DOHH2 (cell line): ENCODE measurements around the gene PHLPP1.

Experiments used
- H3F3A ChIP-seq: fragments of 200-600 bp; sonication (generic), shearing (Covaris generic); 2 replicates; pipeline ENCODE4 v1.6.0; 2016; ENCODE audit warnings: antibody characterized with exemption, mild to moderate bottlenecking; ENCODE audit not compliant: control insufficient read depth, insufficient read depth
- H3K27ac ChIP-seq: fragments of 200-600 bp; sonication (generic); 2 replicates; pipeline ENCODE4 v1.5.1; 2014; ENCODE audit warnings: low read depth, mild to moderate bottlenecking, low read length, moderate library complexity
- H3K27me3 ChIP-seq: fragments of 200-600 bp; sonication (generic); 2 replicates; pipeline ENCODE4 v1.6.1; 2014; ENCODE audit warnings: mild to moderate bottlenecking, low read length, mixed read lengths; ENCODE audit not compliant: control insufficient read depth
- H3K36me3 ChIP-seq: fragments of 200-600 bp; sonication (generic); 2 replicates; pipeline ENCODE4 v1.6.1; 2014; ENCODE audit warnings: mild to moderate bottlenecking, low read length, moderate library complexity, mixed read lengths; ENCODE audit not compliant: control insufficient read depth
- H3K4me1 ChIP-seq: fragments of 200-600 bp; sonication (generic); 2 replicates; pipeline ENCODE4 v1.6.1; 2014; ENCODE audit warnings: mild to moderate bottlenecking, low read length, mixed read lengths; ENCODE audit not compliant: control insufficient read depth
- H3K4me2 ChIP-seq: fragments of 200-600 bp; sonication (generic); 2 replicates; pipeline ENCODE4 v1.6.0; 2014; ENCODE audit warnings: mild to moderate bottlenecking, low read length, moderate library complexity
- H3K4me3 ChIP-seq: fragments of 200-600 bp; sonication (generic); 2 replicates; pipeline ENCODE4 v1.5.1; 2014; ENCODE audit warnings: mild to moderate bottlenecking, low read length, mixed read lengths
- H3K79me2 ChIP-seq: fragments of 200-600 bp; sonication (generic); 2 replicates; pipeline ENCODE4 v1.6.1; 2014; ENCODE audit warnings: mild to moderate bottlenecking, low read length, mixed read lengths; ENCODE audit not compliant: control insufficient read depth
- H3K9me2 ChIP-seq: fragments of 200-600 bp; sonication (generic); replicated peaks from 2 replicates; pipeline ENCODE4 v1.6.1; 2014; ENCODE audit warnings: mild to moderate bottlenecking, low read length, mixed read lengths; ENCODE audit not compliant: control insufficient read depth
- H3K9me3 ChIP-seq: fragments of 200-600 bp; sonication (generic); 2 replicates; pipeline ENCODE4 v1.6.1; 2014; ENCODE audit warnings: antibody characterized with exemption, low read length, mixed read lengths; ENCODE audit not compliant: control insufficient read depth, insufficient read depth
- H4K20me1 ChIP-seq: fragments of 200-600 bp; sonication (generic); 2 replicates; pipeline ENCODE4 v1.6.0; 2014; ENCODE audit warnings: low read depth, mild to moderate bottlenecking, antibody characterized with exemption, low read length, moderate library complexity; ENCODE audit not compliant: control insufficient read depth, insufficient read depth
- EZH2phosphoT487 ChIP-seq: fragments of 200-600 bp; sonication (generic); IDR thresholded peaks from 2 replicates; pipeline ENCODE4 v1.6.1; 2017; ENCODE audit warnings: borderline replicate concordance, mild to moderate bottlenecking, antibody characterized with exemption, low read length, moderate library complexity, mixed read lengths
- TF ChIP-seq, protein P1 (sequence below): fragments of 200-600 bp; sonication (generic); IDR thresholded peaks from one replicate; pipeline ENCODE4 v1.5.1; 2014; ENCODE audit warnings: antibody characterized with exemption, mild to moderate bottlenecking, low read depth, low read length; ENCODE audit not compliant: poor library complexity, severe bottlenecking

PHLPP1 gene

GRCh38 chr18:63000839-63001238, 285.5 kb downstream of the PHLPP1 start:
- Histone ChIP-seq H3F3A (no peaks in the 10 kb centered on the region), H3K4me2 (no peak overlapping the region), H3K4me3 (no peak overlapping the region), H3K36me3 (no peaks in the 10 kb centered on the region), H3K27ac (no peak overlapping the region), H3K27me3 (0 out of 2 replicates have a peak, but pooled peaks cover 2% of the 10 kb centered on the region), H3K4me1 (no peaks in the 10 kb centered on the region), H3K79me2 (no peaks in the 10 kb centered on the region), H3K9me2 (no peaks in the 10 kb centered on the region), H3K9me3 (no peaks in the 10 kb centered on the region), H4K20me1 (no peaks in the 10 kb centered on the region)
- TF ChIP-seq EZH2phosphoT487, result no peak

DNA sequence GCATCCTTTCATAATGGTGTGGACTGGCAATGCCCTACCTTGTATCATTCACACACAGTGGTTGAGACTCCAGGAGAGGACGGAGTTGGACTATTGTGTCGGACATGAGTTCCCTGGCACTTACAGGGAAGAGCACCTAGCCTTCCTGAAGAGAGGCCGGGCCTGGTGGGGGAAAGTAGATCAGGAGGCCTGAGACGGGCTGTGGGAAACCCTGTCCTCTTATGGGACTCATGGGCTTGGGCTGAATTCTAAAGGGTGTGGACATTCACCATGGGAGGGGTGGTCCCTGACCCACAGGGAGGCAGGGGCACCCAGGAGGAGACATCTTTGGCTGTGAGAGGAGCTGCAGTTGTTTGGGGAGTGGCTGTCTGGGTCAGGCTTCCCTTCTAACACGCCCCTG, 286.5 kb downstream of the PHLPP1 start:
- H3K27ac ChIP-seq, result no peak overlapping the region
- no peaks in the 10 kb centered on the region for H3K79me2 ChIP-seq
- H3K9me3 ChIP-seq, result no peaks in the 10 kb centered on the region
- H3K27me3 ChIP-seq, result 0 out of 2 replicates have a peak, but pooled peaks cover 2% of the 10 kb centered on the region
- H3K4me2 ChIP-seq, result no peak overlapping the region
- H3K9me2 ChIP-seq, result no peaks in the 10 kb centered on the region
- no peaks in the 10 kb centered on the region for H4K20me1 ChIP-seq
- H3K4me3 ChIP-seq, result no peak overlapping the region
- no peak for TF ChIP-seq EZH2phosphoT487
- TF ChIP-seq, protein P1, sequence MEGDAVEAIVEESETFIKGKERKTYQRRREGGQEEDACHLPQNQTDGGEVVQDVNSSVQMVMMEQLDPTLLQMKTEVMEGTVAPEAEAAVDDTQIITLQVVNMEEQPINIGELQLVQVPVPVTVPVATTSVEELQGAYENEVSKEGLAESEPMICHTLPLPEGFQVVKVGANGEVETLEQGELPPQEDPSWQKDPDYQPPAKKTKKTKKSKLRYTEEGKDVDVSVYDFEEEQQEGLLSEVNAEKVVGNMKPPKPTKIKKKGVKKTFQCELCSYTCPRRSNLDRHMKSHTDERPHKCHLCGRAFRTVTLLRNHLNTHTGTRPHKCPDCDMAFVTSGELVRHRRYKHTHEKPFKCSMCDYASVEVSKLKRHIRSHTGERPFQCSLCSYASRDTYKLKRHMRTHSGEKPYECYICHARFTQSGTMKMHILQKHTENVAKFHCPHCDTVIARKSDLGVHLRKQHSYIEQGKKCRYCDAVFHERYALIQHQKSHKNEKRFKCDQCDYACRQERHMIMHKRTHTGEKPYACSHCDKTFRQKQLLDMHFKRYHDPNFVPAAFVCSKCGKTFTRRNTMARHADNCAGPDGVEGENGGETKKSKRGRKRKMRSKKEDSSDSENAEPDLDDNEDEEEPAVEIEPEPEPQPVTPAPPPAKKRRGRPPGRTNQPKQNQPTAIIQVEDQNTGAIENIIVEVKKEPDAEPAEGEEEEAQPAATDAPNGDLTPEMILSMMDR, result no peak
- no peaks in the 10 kb centered on the region for H3F3A ChIP-seq
- no peaks in the 10 kb centered on the region for H3K4me1 ChIP-seq
- no peaks in the 10 kb centered on the region for H3K36me3 ChIP-seq

DNA sequence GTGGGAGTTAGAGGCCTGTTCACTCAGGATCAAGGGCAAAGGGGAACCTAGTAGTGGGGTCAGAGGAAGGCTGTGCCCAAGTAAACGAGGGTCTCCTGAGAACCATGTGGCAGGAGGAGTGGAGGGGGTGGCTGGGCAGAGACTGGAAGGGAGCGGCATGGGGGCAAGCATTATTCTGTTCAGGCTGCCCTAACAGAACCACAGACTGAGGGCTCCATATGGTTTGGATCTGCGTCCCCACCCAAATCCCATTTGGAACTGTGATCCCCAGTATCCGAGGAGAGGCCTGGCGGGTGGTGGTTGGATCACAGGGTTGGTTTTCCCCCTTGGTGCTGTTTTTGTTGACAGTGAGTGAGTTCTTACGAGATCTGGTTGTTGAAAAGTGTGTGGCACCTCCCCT, 287.0 kb downstream of the PHLPP1 start:
- H3K4me3 ChIP-seq, result no peak overlapping the region
- H4K20me1 ChIP-seq, result no peaks in the 10 kb centered on the region
- H3K79me2 ChIP-seq, result no peaks in the 10 kb centered on the region
- TF ChIP-seq EZH2phosphoT487, result no peak
- TF ChIP-seq, protein P1, result no peak
- no peak overlapping the region for H3K27ac ChIP-seq
- no peaks in the 10 kb centered on the region for H3K36me3 ChIP-seq
- no peaks in the 10 kb centered on the region for H3F3A ChIP-seq
- H3K9me3 ChIP-seq, result no peaks in the 10 kb centered on the region
- H3K4me1 ChIP-seq, result no peaks in the 10 kb centered on the region
- 0 out of 2 replicates have a peak, but pooled peaks cover 2% of the 10 kb centered on the region for H3K27me3 ChIP-seq
- H3K4me2 ChIP-seq, result no peak overlapping the region
- H3K9me2 ChIP-seq, result no peaks in the 10 kb centered on the region

- H3K9me3 ChIP-seq, result no peaks in the 10 kb centered on the region
- H3K27ac ChIP-seq, result no peak overlapping the region
- TF ChIP-seq EZH2phosphoT487, result no peak
- TF ChIP-seq, protein P1, result no peak
- H3K9me2 ChIP-seq, result no peaks in the 10 kb centered on the region
- H4K20me1 ChIP-seq, result no peaks in the 10 kb centered on the region
- no peaks in the 10 kb centered on the region for H3K36me3 ChIP-seq
- H3F3A ChIP-seq, result no peaks in the 10 kb centered on the region
- no peak overlapping the region for H3K4me2 ChIP-seq
- H3K79me2 ChIP-seq, result no peaks in the 10 kb centered on the region
- H3K4me1 ChIP-seq, result no peaks in the 10 kb centered on the region
- H3K27me3 ChIP-seq, result 0 out of 2 replicates have a peak, but pooled peaks cover 2% of the 10 kb centered on the region
- H3K4me3 ChIP-seq, result no peak overlapping the region
Measured at GRCh38 chr18:63002803-63003445, 287.6 kb downstream of the PHLPP1 start.
